Measurements from ENCODE around the gene MORN4. TPM values are rescaled to one million over a fixed set of nuclear protein-coding genes. Genes with fewer than 3 reads are reported as not detected.

Gene MORN4
- total and polyA plus RNA-seq, 2 of the 13 experiments (the other 11 are each of a cell fraction or from before 2014, with no cell fraction given): 3.4 to 9.1 TPM

DNA sequence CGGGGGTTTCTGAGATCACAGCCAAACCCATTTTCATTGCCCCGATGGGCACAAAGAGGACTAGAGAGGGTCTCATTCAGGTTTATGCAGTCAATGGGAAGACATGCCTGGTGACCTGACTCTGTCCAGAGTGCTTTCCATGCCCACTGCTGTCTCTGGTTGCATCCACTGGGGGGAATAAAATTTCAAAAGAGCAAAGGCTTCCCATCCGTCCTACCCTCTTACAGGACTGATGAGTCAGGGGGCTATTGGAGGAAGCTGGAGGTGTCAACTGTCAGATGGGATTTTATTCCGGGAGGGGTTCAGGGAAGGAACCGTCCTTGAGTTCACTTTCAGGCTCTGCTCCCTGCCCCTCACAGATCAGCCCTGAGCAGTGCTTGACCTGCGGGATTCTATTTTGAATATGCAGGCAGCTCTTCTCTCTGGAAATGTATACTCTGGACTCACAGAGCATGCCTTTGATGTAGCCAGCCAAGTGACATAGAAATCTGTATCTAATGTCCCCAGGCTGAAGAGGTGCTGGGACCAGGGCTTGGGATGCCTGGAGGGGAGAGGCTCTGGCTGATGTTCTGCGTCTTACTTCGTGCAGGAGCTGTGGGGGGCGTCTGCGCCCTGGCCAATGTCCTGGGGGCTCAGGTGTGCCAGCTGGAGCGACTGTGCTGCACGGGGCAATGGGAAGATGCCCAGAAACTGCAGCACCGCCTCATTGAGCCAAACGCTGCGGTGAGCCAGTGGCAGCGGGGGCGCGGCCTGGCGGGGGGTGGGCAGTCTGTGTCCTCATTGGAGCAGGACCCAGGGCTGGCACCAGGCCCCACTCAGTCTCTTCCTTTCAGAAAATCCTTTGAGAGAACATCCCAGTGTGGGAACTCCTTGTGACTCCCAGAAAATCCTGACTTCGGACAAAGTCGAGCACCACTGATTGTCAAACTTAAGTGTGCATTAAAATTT is 31.8 kb downstream of the MORN4 start (continued):
- no peak for TF ChIP-seq NAIF1 (CRISPR knock-in tag; IDR thresholded peaks at IDR 0.05; ENCODE audit: borderline replicate concordance)
- no peak for TF ChIP-seq ZNF557 (CRISPR knock-in tag; IDR thresholded peaks at IDR 0.05)
- TF ChIP-seq, protein P1, sequence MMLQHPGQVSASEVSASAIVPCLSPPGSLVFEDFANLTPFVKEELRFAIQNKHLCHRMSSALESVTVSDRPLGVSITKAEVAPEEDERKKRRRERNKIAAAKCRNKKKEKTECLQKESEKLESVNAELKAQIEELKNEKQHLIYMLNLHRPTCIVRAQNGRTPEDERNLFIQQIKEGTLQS (CRISPR knock-in tag; IDR thresholded peaks at IDR 0.05): no peak
- no peak for TF ChIP-seq MZF1 (CRISPR knock-in tag; IDR thresholded peaks at IDR 0.05; ENCODE audit: borderline replicate concordance)
- no peak for TF ChIP-seq ZFP82 (CRISPR knock-in tag; IDR thresholded peaks at IDR 0.05; ENCODE audit: borderline replicate concordance)
- TF ChIP-seq ZBTB20 (CRISPR knock-in tag; IDR thresholded peaks at IDR 0.05; ENCODE audit: borderline replicate concordance, low read depth): no peak
- no peak for TF ChIP-seq HOXA3 (CRISPR knock-in tag; IDR thresholded peaks at IDR 0.05)
- no peak for TF ChIP-seq REXO4 (CRISPR knock-in tag; IDR thresholded peaks at IDR 0.05; ENCODE audit: borderline replicate concordance)
- TF ChIP-seq RBFOX2 (IDR thresholded peaks at IDR 0.05; ENCODE audit: low read depth, low read length): no peak

DNA sequence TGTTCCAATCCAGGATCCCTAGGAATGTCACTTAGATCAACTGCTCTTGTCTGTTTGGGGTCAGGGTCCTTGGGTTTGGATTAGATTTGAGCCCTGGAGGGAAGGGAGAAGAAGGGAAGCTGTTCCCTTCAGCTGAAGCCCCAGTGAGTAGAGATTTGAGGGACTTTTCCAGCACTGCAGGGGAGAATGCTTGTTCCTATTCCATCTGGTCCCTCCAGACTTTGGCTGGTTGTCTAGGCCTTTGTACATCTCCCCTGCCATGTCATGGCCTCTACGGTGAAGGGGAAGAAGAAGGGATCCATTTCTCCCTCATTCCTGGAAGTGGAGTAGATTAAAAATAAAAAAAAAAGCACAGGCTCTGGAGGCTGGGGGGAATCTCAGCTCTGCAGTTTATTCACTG is 32.7 kb downstream of the MORN4 start:
- ATAC-seq (no peak), DNase-seq (ENCODE audit: low spot score) (no peak), FAIRE-seq (no peak)
- ChIA-PET CTCF (ENCODE audit: low intra/inter-chr PET ratio, low total read pairs) (no interaction called here), POLR2A (no interaction called here)
- no TSS peak for BruUV-seq (replicated peaks)
- no peaks in the 10 kb centered on the region for H4K20me1 ChIP-seq (ENCODE audit: insufficient read depth, low read length)
- H3K9me3 ChIP-seq (ENCODE audit: low read length): no peaks in the 10 kb centered on the region
- H3K79me2 ChIP-seq (ENCODE audit: insufficient read depth, low read length): no peaks in the 10 kb centered on the region
- H3K9ac ChIP-seq (ENCODE audit: insufficient read depth, low read depth, low read length): no peak overlapping the region
- no peak overlapping the region for H3K4me2 ChIP-seq (ENCODE audit: low read depth, low read length)
- H3K36me3 ChIP-seq (replicated peaks in 1 of 2; ENCODE audit: control insufficient read depth in 1 of 2, insufficient read depth in 2 of 2, low read length in 2 of 2): no peaks in the 10 kb centered on the region
- H3K4me1 ChIP-seq (ENCODE audit: insufficient read depth, low read length): peaks cover 40% of the 10 kb centered on the region
- no peak overlapping the region for H2AFZ ChIP-seq (ENCODE audit: low read length)
- in situ Hi-C loops (cut with HindIII; ENCODE audit: extremely low pct_ligation_motif_present, low pct_unique_long_range_greater_than_20kb): no loop called here
- WGBS (ENCODE audit: low lambda C conversion rate): 100% methylated on average over 1 of the region's 1 CpG
- H3K27ac ChIP-seq (ENCODE audit: extremely low read length, insufficient read depth, low read length): no peak overlapping the region
- intact Hi-C loops (cut with micrococcal nuclease; ENCODE audit: unreplicated experiment): no loop called here
- H3K27me3 ChIP-seq (ENCODE audit: control insufficient read depth in 1 of 2, insufficient read depth in 2 of 2, low read length in 2 of 2): no peaks in the 10 kb centered on the region; a peak in 1 of 5 replicates
- H3K4me3 ChIP-seq (replicated peaks in 1 of 3; ENCODE audit: insufficient read depth in 1 of 3, low read depth in 2 of 3, low read length in 3 of 3): no peak overlapping the region
- no peak for TF ChIP-seq AHR (CRISPR knock-in tag; IDR thresholded peaks at IDR 0.05)
- TF ChIP-seq, protein P2, sequence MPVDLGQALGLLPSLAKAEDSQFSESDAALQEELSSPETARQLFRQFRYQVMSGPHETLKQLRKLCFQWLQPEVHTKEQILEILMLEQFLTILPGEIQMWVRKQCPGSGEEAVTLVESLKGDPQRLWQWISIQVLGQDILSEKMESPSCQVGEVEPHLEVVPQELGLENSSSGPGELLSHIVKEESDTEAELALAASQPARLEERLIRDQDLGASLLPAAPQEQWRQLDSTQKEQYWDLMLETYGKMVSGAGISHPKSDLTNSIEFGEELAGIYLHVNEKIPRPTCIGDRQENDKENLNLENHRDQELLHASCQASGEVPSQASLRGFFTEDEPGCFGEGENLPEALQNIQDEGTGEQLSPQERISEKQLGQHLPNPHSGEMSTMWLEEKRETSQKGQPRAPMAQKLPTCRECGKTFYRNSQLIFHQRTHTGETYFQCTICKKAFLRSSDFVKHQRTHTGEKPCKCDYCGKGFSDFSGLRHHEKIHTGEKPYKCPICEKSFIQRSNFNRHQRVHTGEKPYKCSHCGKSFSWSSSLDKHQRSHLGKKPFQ (CRISPR knock-in tag; IDR thresholded peaks at IDR 0.05; ENCODE audit: insufficient replicate concordance): no peak
- TF ChIP-seq SSRP1 (CRISPR knock-in tag; IDR thresholded peaks at IDR 0.05): no peak
- no peak for TF ChIP-seq CBX1 (IDR thresholded peaks at IDR 0.05; ENCODE audit: low read depth)
- TF ChIP-seq TBX2 (CRISPR knock-in tag; IDR thresholded peaks at IDR 0.05; ENCODE audit: borderline replicate concordance): no peak
- no peak for TF ChIP-seq ZFP82 (CRISPR knock-in tag; IDR thresholded peaks at IDR 0.05; ENCODE audit: borderline replicate concordance)

All from HepG2 (cell line).